ENCODE measurements around the gene QRSL1. TPM values are rescaled to one million over a fixed set of nuclear protein-coding genes. Genes with fewer than 3 reads are reported as not detected.

Gene QRSL1
- total and polyA plus RNA-seq, 2 donors (not counting 3 experiments of a cell fraction or from before 2014, with no cell fraction given) = 4.3 to 11.3 TPM

DNA sequence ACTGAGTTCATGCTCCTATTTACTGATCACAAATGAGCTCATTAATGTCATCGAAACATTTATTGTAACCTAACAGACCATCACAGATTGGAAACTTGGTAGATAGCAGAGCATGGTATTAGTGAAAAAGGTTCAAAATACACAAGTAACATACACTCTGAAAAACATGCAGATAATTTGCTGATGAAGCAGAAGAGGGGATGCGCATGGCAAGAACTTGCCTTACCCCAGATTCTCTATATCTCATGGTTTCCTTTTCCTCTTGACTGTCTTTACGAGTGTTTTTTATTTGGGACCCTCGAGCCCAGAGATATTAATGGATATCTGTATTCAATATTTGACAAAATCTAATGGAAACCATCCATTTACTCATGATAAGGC lies 37.6 kb downstream of the QRSL1 start:
- Histone ChIP-seq H3K9me3 (replicated peaks; ENCODE audit: control insufficient read depth, insufficient read depth, low read length) (no peaks in the 10 kb centered on the region), H3K36me3 (ENCODE audit: control insufficient read depth in 2 of 2, extremely low read depth in 1 of 2, insufficient read depth in 2 of 2, low read length in 2 of 2) (peaks cover 6 to 7% of the 10 kb centered on the region in 2 experiments), H3K9me1 (replicated peaks; ENCODE audit: control insufficient read depth, extremely low read depth, insufficient read depth, low read length) (no peaks in the 10 kb centered on the region), H3K79me2 (ENCODE audit: control insufficient read depth, insufficient read depth, low read length) (no peaks in the 10 kb centered on the region), H3K9ac (replicated peaks; ENCODE audit: extremely low read depth, insufficient read depth, low read length) (no peak overlapping the region), H3K27me3 (ENCODE audit: control insufficient read depth in 2 of 2, insufficient read depth in 2 of 2, low read length in 2 of 2) (no peaks in the 10 kb centered on the region), H2AFZ (ENCODE audit: low read depth, low read length) (no peak overlapping the region), H3K27ac (ENCODE audit: insufficient read depth, low read depth, low read length) (no peak overlapping the region), H3K4me2 (ENCODE audit: insufficient read depth, low read length) (no peak overlapping the region), H4K20me1 (replicated peaks; ENCODE audit: control insufficient read depth, extremely low read depth, insufficient read depth, low read length) (no peaks in the 10 kb centered on the region), H3K4me1 (ENCODE audit: control insufficient read depth, extremely low read depth, insufficient read depth, low read length) (no peaks in the 10 kb centered on the region), H3K4me3 (replicated peaks in 1 of 3; ENCODE audit: insufficient read depth in 1 of 3, low read depth in 1 of 3, low read length in 3 of 3) (no peak overlapping the region)
- ChIA-PET POLR2A (no interaction called here), CTCF (interaction anchor here (1.4 kb wide), 1 partner anchor 33 kb away, joined by 3 read pairs; no protein-coding TSS in a partner anchor)
- FAIRE-seq (no peak), DNase-seq (ENCODE audit: low read depth, low spot score) (no peak)
- intact Hi-C loops (cut with micrococcal nuclease) = no loop called here
- BruUV-seq (replicated peaks) = no TSS peak
- dilution Hi-C loops (cut with MboI; ENCODE audit: extremely low pct_ligation_motif_present, low sequenced_read_pairs) = no loop called here
- no peak for TF ChIP-seq JUN (IDR thresholded peaks at IDR 0.05; ENCODE audit: borderline replicate concordance, insufficient read depth, insufficient read length, low read depth)
- TF ChIP-seq, protein P1, sequence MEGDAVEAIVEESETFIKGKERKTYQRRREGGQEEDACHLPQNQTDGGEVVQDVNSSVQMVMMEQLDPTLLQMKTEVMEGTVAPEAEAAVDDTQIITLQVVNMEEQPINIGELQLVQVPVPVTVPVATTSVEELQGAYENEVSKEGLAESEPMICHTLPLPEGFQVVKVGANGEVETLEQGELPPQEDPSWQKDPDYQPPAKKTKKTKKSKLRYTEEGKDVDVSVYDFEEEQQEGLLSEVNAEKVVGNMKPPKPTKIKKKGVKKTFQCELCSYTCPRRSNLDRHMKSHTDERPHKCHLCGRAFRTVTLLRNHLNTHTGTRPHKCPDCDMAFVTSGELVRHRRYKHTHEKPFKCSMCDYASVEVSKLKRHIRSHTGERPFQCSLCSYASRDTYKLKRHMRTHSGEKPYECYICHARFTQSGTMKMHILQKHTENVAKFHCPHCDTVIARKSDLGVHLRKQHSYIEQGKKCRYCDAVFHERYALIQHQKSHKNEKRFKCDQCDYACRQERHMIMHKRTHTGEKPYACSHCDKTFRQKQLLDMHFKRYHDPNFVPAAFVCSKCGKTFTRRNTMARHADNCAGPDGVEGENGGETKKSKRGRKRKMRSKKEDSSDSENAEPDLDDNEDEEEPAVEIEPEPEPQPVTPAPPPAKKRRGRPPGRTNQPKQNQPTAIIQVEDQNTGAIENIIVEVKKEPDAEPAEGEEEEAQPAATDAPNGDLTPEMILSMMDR (IDR thresholded peaks at IDR 0.05; ENCODE audit: extremely low read depth in 1 of 2, insufficient read depth in 1 of 2, low read depth in 1 of 2, low read length in 2 of 2) = no peak
- no peak for TF ChIP-seq MYC (IDR thresholded peaks at IDR 0.05; ENCODE audit: low read depth, low read length)
- TF ChIP-seq, protein P2, sequence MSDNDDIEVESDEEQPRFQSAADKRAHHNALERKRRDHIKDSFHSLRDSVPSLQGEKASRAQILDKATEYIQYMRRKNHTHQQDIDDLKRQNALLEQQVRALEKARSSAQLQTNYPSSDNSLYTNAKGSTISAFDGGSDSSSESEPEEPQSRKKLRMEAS (IDR thresholded peaks at IDR 0.05; ENCODE audit: insufficient read depth, insufficient read length) = no peak
- no peak for TF ChIP-seq FOS (IDR thresholded peaks at IDR 0.05; ENCODE audit: borderline replicate concordance, insufficient read depth, low read length)

DNA sequence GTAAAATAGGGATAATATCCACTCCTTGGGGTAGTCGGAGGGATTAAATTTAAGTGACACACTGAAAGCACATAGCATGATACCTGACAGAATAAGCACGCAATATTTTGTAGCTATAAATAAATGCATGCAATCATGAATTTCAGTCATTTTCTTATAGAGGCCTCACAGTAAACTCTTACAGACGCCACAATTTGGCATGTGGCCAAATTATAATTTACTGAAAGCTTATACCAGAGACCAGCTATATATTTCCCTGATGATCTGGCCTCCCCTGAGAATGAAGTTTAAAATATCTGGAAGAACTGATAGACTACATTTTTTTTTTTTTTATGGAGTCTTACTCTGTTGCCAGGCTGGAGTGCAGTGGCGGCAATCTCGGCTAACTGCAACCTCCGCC lies 40.9 kb downstream of the QRSL1 start:
- Histone ChIP-seq H3K9me3 (replicated peaks; ENCODE audit: control insufficient read depth, insufficient read depth, low read length) (no peaks in the 10 kb centered on the region), H3K36me3 (ENCODE audit: control insufficient read depth in 2 of 2, extremely low read depth in 1 of 2, insufficient read depth in 2 of 2, low read length in 2 of 2) (no peaks in the 10 kb centered on the region), H3K4me1 (ENCODE audit: control insufficient read depth, extremely low read depth, insufficient read depth, low read length) (no peaks in the 10 kb centered on the region), H3K4me2 (ENCODE audit: insufficient read depth, low read length) (no peak overlapping the region), H3K9me1 (replicated peaks; ENCODE audit: control insufficient read depth, extremely low read depth, insufficient read depth, low read length) (no peaks in the 10 kb centered on the region), H3K9ac (replicated peaks; ENCODE audit: extremely low read depth, insufficient read depth, low read length) (no peak overlapping the region), H3K79me2 (ENCODE audit: control insufficient read depth, insufficient read depth, low read length) (no peaks in the 10 kb centered on the region), H4K20me1 (replicated peaks; ENCODE audit: control insufficient read depth, extremely low read depth, insufficient read depth, low read length) (no peaks in the 10 kb centered on the region), H3K27ac (ENCODE audit: insufficient read depth, low read depth, low read length) (no peak overlapping the region), H3K27me3 (ENCODE audit: control insufficient read depth in 2 of 2, insufficient read depth in 2 of 2, low read length in 2 of 2) (no peaks in the 10 kb centered on the region), H3K4me3 (replicated peaks in 1 of 3; ENCODE audit: insufficient read depth in 1 of 3, low read depth in 1 of 3, low read length in 3 of 3) (no peak overlapping the region), H2AFZ (ENCODE audit: low read depth, low read length) (no peak overlapping the region)
- POLR2A ChIA-PET = no interaction called here
- no peak for FAIRE-seq
- no peak for DNase-seq (ENCODE audit: low read depth, low spot score)
- TF ChIP-seq POLR2AphosphoS5 (IDR thresholded peaks at IDR 0.05; ENCODE audit: insufficient read depth, low read depth, low read length) (no peak), FOS (IDR thresholded peaks at IDR 0.05; ENCODE audit: borderline replicate concordance, insufficient read depth, low read length) (no peak), MYC (IDR thresholded peaks at IDR 0.05; ENCODE audit: low read depth, low read length) (no peak), POLR2A (IDR thresholded peaks at IDR 0.05; ENCODE audit: low read depth, low read length) (no peak), JUN (IDR thresholded peaks at IDR 0.05; ENCODE audit: borderline replicate concordance, insufficient read depth, insufficient read length, low read depth) (no peak), GATA2 (IDR thresholded peaks at IDR 0.05; ENCODE audit: insufficient read depth, insufficient read length, low read depth, low read length) (no peak), EZH2 (IDR thresholded peaks at IDR 0.05; ENCODE audit: borderline replicate concordance, low read depth, low read length, severe bottlenecking) (no peak)
- TF ChIP-seq, protein P2 (IDR thresholded peaks at IDR 0.05; ENCODE audit: insufficient read depth, insufficient read length) = no peak
- TF ChIP-seq, protein P1 (IDR thresholded peaks at IDR 0.05; ENCODE audit: extremely low read depth in 1 of 2, insufficient read depth in 1 of 2, low read depth in 1 of 2, low read length in 2 of 2) = no peak
- no TSS peak for BruUV-seq (replicated peaks)
- intact Hi-C loops (cut with micrococcal nuclease) (no loop called here), dilution Hi-C loops (cut with MboI; ENCODE audit: extremely low pct_ligation_motif_present, low sequenced_read_pairs) (no loop called here)
- CTCF ChIA-PET = interaction anchor here (0.7 to 1.5 kb wide), 2 partner anchors 35 to 327 kb away, joined by 3 to 4 read pairs; no protein-coding TSS in a partner anchor

Measured in endothelial cell of umbilical vein (primary cell).